H9 (cell line): ENCODE data around the gene OMP. TPM values are rescaled to one million over a fixed set of nuclear protein-coding genes. Genes with fewer than 3 reads are reported as not detected.

Experiments used
- DNase-seq: peaks from one replicate; pipeline ENCODE4 v3.0.0-alpha.2; 2017
- H2AFZ ChIP-seq: one replicate; pipeline ENCODE4 v1.6.1; 2013; ENCODE audit warnings: mild to moderate bottlenecking, low read length, control low read depth, moderate library complexity
- H2AK5ac ChIP-seq: 2 replicates; pipeline ENCODE4 v1.6.1; 2013; ENCODE audit warnings: low read length, control low read depth, mixed read lengths; ENCODE audit not compliant: insufficient read length
- H2BK120ac ChIP-seq: one replicate; pipeline ENCODE4 v1.6.1; 2013; ENCODE audit warnings: low read depth, mild to moderate bottlenecking, low read length, control low read depth, inconsistent platforms; ENCODE audit not compliant: poor library complexity, severe bottlenecking
- H2BK12ac ChIP-seq: 2 replicates; pipeline ENCODE4 v1.6.1; 2013; ENCODE audit warnings: low read length, control low read depth, mixed read lengths, low read depth; ENCODE audit not compliant: insufficient read length
- H2BK15ac ChIP-seq: 2 replicates; pipeline ENCODE4 v1.6.1; 2013; ENCODE audit warnings: low read depth, low read length, control low read depth
- H2BK20ac ChIP-seq: one replicate; pipeline ENCODE4 v1.6.1; 2013; ENCODE audit warnings: low read depth, mild to moderate bottlenecking, low read length, control low read depth, inconsistent platforms; ENCODE audit not compliant: poor library complexity, severe bottlenecking
- H2BK5ac ChIP-seq: 2 replicates; pipeline ENCODE4 v1.6.1; 2013; ENCODE audit warnings: low read length, control low read depth, mixed read lengths; ENCODE audit not compliant: insufficient read length
- H3K14ac ChIP-seq: 2 replicates; pipeline ENCODE4 v1.6.1; 2013; ENCODE audit warnings: low read length, control low read depth; ENCODE audit not compliant: insufficient read depth
- H3K18ac ChIP-seq: 2 replicates; pipeline ENCODE4 v1.6.1; 2013; ENCODE audit warnings: low read depth, mild to moderate bottlenecking, mixed read lengths, low read length, control low read depth; ENCODE audit not compliant: insufficient read length
- H3K23ac ChIP-seq: 2 replicates; pipeline ENCODE4 v1.6.1; 2013; ENCODE audit warnings: low read length, control low read depth, mixed read lengths, low read depth; ENCODE audit not compliant: insufficient read length
- H3K23me2 ChIP-seq: 2 replicates; pipeline ENCODE4 v1.6.1; 2013; ENCODE audit warnings: low read depth, mild to moderate bottlenecking, mixed read lengths, low read length, control low read depth; ENCODE audit not compliant: insufficient read length, poor library complexity, severe bottlenecking
- H3K27ac ChIP-seq: 2 replicates; pipeline ENCODE4 v1.5.1; 2013; ENCODE audit warnings: low read length, control low read depth, mixed read lengths, low read depth; ENCODE audit not compliant: insufficient read length
- H3K27me3 ChIP-seq: 2 replicates; pipeline ENCODE4 v1.6.1; 2013; ENCODE audit warnings: low read length, control low read depth, inconsistent platforms; ENCODE audit not compliant: insufficient read depth
- H3K4ac ChIP-seq: 2 replicates; pipeline ENCODE4 v1.6.1; 2013; ENCODE audit warnings: low read depth, mild to moderate bottlenecking, control low read depth, inconsistent platforms, low read length, moderate library complexity
- H3K4me1 ChIP-seq: 2 replicates; pipeline ENCODE4 v1.6.1; 2013; ENCODE audit warnings: low read length, control low read depth, inconsistent platforms; ENCODE audit not compliant: insufficient read depth
- H3K4me2 ChIP-seq: 2 replicates; pipeline ENCODE4 v1.6.1; 2013; ENCODE audit warnings: low read length, control low read depth, mixed read lengths; ENCODE audit not compliant: insufficient read length, insufficient read depth
- H3K56ac ChIP-seq: 2 replicates; pipeline ENCODE4 v1.6.1; 2013; ENCODE audit warnings: low read depth, mild to moderate bottlenecking, mixed read lengths, low read length, control low read depth; ENCODE audit not compliant: insufficient read length
- H3K79me1 ChIP-seq: 2 replicates; pipeline ENCODE4 v1.6.1; 2013; ENCODE audit warnings: low read depth, mild to moderate bottlenecking, moderate library complexity, low read length, control low read depth, inconsistent platforms; ENCODE audit not compliant: insufficient read depth, poor library complexity, severe bottlenecking
- H3K79me2 ChIP-seq: 2 replicates; pipeline ENCODE4 v1.6.1; 2013; ENCODE audit warnings: low read length, control low read depth, inconsistent platforms; ENCODE audit not compliant: insufficient read depth
- H3K9ac ChIP-seq: 2 replicates; pipeline ENCODE4 v1.6.1; 2013; ENCODE audit warnings: low read length, control low read depth, mixed read lengths; ENCODE audit not compliant: insufficient read length; ENCODE audit errors: extremely low read depth
- H3K9me3 ChIP-seq: one replicate; pipeline ENCODE4 v1.6.1; 2013; ENCODE audit warnings: low read depth, low read length, inconsistent platforms; ENCODE audit not compliant: control insufficient read depth
- H3T11ph ChIP-seq: one replicate; pipeline ENCODE4 v1.6.1; 2013; ENCODE audit warnings: mild to moderate bottlenecking, low read length, control low read depth, inconsistent platforms
- H4K20me1 ChIP-seq: one replicate; pipeline ENCODE4 v1.6.1; 2013; ENCODE audit not compliant: control insufficient read depth, insufficient read length, insufficient read depth
- H4K5ac ChIP-seq: 2 replicates; pipeline ENCODE4 v1.6.1; 2013; ENCODE audit warnings: low read depth, mild to moderate bottlenecking, mixed read lengths, low read length, control low read depth; ENCODE audit not compliant: insufficient read length
- H4K8ac ChIP-seq: replicated peaks from 2 replicates; pipeline ENCODE4 v1.6.1; 2013; ENCODE audit warnings: low read length, control low read depth, mixed read lengths, low read depth; ENCODE audit not compliant: insufficient read length
- H4K91ac ChIP-seq: 2 replicates; pipeline ENCODE4 v1.6.1; 2013; ENCODE audit warnings: low read depth, mild to moderate bottlenecking, moderate library complexity, mixed read lengths, low read length, control low read depth; ENCODE audit not compliant: insufficient read length
- H3K27ac Mint-ChIP-seq, 3 experiments: 2 replicates in 2 of 3; 3 replicates in 1 of 3; pipeline ENCODE4 v1.8.0; 2020 to 2021; ENCODE audit warnings: mixed read lengths in 3 of 3, mild to moderate bottlenecking in 1 of 3, moderate library complexity in 1 of 3
- H3K27me3 Mint-ChIP-seq: 2 replicates; pipeline ENCODE4 v1.8.0; 2021; ENCODE audit warnings: low read depth, mild to moderate bottlenecking, moderate library complexity, mixed read lengths
- H3K36me3 Mint-ChIP-seq, 3 experiments: 2 replicates in 2 of 3; 3 replicates in 1 of 3; pipeline ENCODE4 v1.8.0; 2020 to 2021; ENCODE audit warnings: low read depth in 3 of 3, mixed read lengths in 3 of 3; ENCODE audit not compliant: insufficient read depth in 1 of 3
- H3K4me1 Mint-ChIP-seq, 2 experiments: 2 replicates each; pipeline ENCODE4 v1.8.0; 2020; ENCODE audit warnings: mixed read lengths in 2 of 2
- H3K4me3 Mint-ChIP-seq, 2 experiments: 2 replicates in 1 of 2; 3 replicates in 1 of 2; pipeline ENCODE4 v1.8.0; 2020 to 2021; ENCODE audit warnings: mild to moderate bottlenecking in 2 of 2, mixed read lengths in 2 of 2, moderate library complexity in 1 of 2
- H3K9me3 Mint-ChIP-seq, 2 experiments: 2 replicates in 1 of 2; 3 replicates in 1 of 2; pipeline ENCODE4 v1.8.0; 2020; ENCODE audit warnings: mild to moderate bottlenecking in 2 of 2, mixed read lengths in 2 of 2, moderate library complexity in 1 of 2
- CTCF ChIP-seq: fragments of 200-600 bp; sonication (generic); conservative IDR thresholded peaks from 3 replicates; pipeline ENCODE4 v1.8.0; 2021; ENCODE audit warnings: antibody characterized with exemption, mild to moderate bottlenecking
- WGBS: extraction: QIAGEN DNeasy Blood & Tissue Kit; methylation state at CpG from one replicate; pipeline ENCODE4 v1.1.7; 2013; ENCODE audit warnings: missing lambda C conversion rate, low lambda C conversion rate, mixed read lengths; ENCODE audit not compliant: insufficient read length; ENCODE audit errors: extremely low coverage; 5-methylcytosine and 5-hydroxymethylcytosine counted together
- total RNA-seq: library from RNA; stranded (reverse); gene quantifications from 2 replicates; pipeline ENCODE4 v1.2.1, GENCODE V29; 2021

The OMP gene
- total RNA-seq, 1 experiment from 2014 or later = not detected

- no peak overlapping the region for H3T11ph ChIP-seq
- H3K56ac ChIP-seq = no peak overlapping the region
- H3K27ac Mint-ChIP-seq = no peak overlapping the region
- H3K4ac ChIP-seq = no peak overlapping the region
- H2BK15ac ChIP-seq = no peak overlapping the region
- no peak overlapping the region for H2BK120ac ChIP-seq
- H3K27me3 ChIP-seq = no peaks in the 10 kb centered on the region
- DNase-seq = no peak
- H3K9me3 ChIP-seq = no peaks in the 10 kb centered on the region
- no peak overlapping the region for H4K5ac ChIP-seq
- H3K4me1 ChIP-seq = no peaks in the 10 kb centered on the region
- no peak overlapping the region for H2BK5ac ChIP-seq
- no peaks in the 10 kb centered on the region for H3K23me2 ChIP-seq
- no peak overlapping the region for H2AFZ ChIP-seq
- H2AK5ac ChIP-seq = no peak overlapping the region
- no peak overlapping the region for H3K4me3 Mint-ChIP-seq
- H3K36me3 Mint-ChIP-seq = peaks cover 0 to under 1% (median 0%) of the 10 kb centered on the region in 3 experiments; a peak in 1 of 7 replicates
- H4K91ac ChIP-seq = no peak overlapping the region
- no CpG with 5 or more reads among the region's 9 CpGs for WGBS
- H4K20me1 ChIP-seq = no peaks in the 10 kb centered on the region
- H3K23ac ChIP-seq = no peak overlapping the region
- no peak overlapping the region for H3K4me2 ChIP-seq
- H3K79me1 ChIP-seq = no peaks in the 10 kb centered on the region
- H3K14ac ChIP-seq = no peak overlapping the region
- H4K8ac ChIP-seq = no peak overlapping the region
- no peak overlapping the region for H2BK20ac ChIP-seq
- no peak overlapping the region for H3K18ac ChIP-seq
- H3K9me3 Mint-ChIP-seq = no peaks in the 10 kb centered on the region
- no peak overlapping the region for H2BK12ac ChIP-seq
- no peak overlapping the region for H3K9ac ChIP-seq
- no peak for TF ChIP-seq CTCF
- no peak overlapping the region for H3K27ac ChIP-seq
- H3K79me2 ChIP-seq = no peaks in the 10 kb centered on the region
- H3K27me3 Mint-ChIP-seq = peaks cover 2% of the 10 kb centered on the region; the same call in 1 of the 2 replicates
- peaks cover 4% of the 10 kb centered on the region in 2 experiments for H3K4me1 Mint-ChIP-seq
Measured at GRCh38 chr11:77108436-77108835, 5.8 kb downstream of the OMP start.
